HepG2 (cell line): ENCODE measurements around the gene MEIS1. TPM values are rescaled to one million over a fixed set of nuclear protein-coding genes. Genes with fewer than 3 reads are reported as not detected.

Source experiments
- ATAC-seq: fragments of 200-7000 bp; cut with Tn5 transposase; 3 replicates; pipeline ENCODE4 v1.9.1; 2020; ENCODE audit warnings: mild to moderate bottlenecking, moderate library complexity
- BruUV-seq: library from RNA; stranded (reverse); fragments of 400-500 nt; replicated peaks from 2 replicates; lab custom pipeline; 2021; lab: Mats Ljungman, UMichigan
- CTCF ChIA-PET: fragments of 300-600 bp; formaldehyde crosslinking; extraction: SDS; loops from one replicate; lab custom pipeline; 2021; ENCODE audit warnings: low total read pairs, inconsistent platforms, low intra/inter-chr PET ratio; lab: Yijun Ruan, JAX
- POLR2A ChIA-PET: fragments of 350-600 bp; sonication (Branson Sonifier 250); formaldehyde crosslinking; loops from one replicate; lab custom pipeline; 2020; ENCODE audit warnings: antibody characterized with exemption, inconsistent platforms; lab: Yijun Ruan, JAX
- DNase-seq: peaks from one replicate; pipeline ENCODE4 v3.0.0-alpha.2; 2015; ENCODE audit warnings: low spot score
- FAIRE-seq: peaks from 3 replicates; lab custom pipeline; 2011; peaks lifted over from hg19 to GRCh38; lab: Jason Lieb, UNC
- H2AFZ ChIP-seq: one replicate; pipeline ENCODE4 v1.6.1; 2011; ENCODE audit warnings: low read length, inconsistent platforms
- H3K27ac ChIP-seq: fragments of 300-600 bp; 3 replicates; pipeline ENCODE4 v1.8.0; 2011; ENCODE audit warnings: mixed run types, mild to moderate bottlenecking, mixed read lengths, low read length, inconsistent platforms; ENCODE audit not compliant: insufficient read depth; ENCODE audit errors: extremely low read length
- H3K27me3 ChIP-seq, 2 experiments: fragments of 200-600 bp in 1 of 2; 2 replicates in 1 of 2; 3 replicates in 1 of 2; pipeline versions ENCODE4 v1.6.0 to v1.8.0; 2011; ENCODE audit warnings: low read length in 2 of 2, mild to moderate bottlenecking in 2 of 2, moderate library complexity in 2 of 2, inconsistent platforms in 1 of 2; ENCODE audit not compliant: insufficient read depth in 2 of 2, control insufficient read depth in 1 of 2
- H3K36me3 ChIP-seq, 2 experiments: fragments of 200-600 bp in 1 of 2; replicated peaks in 1 of 2; 2 replicates in 1 of 2; 3 replicates in 1 of 2; pipeline versions ENCODE4 v1.5.1 to v1.8.0; 2011; ENCODE audit warnings: low read length in 2 of 2, inconsistent platforms in 1 of 2; ENCODE audit not compliant: insufficient read depth in 2 of 2, control insufficient read depth in 1 of 2
- H3K4me1 ChIP-seq: 2 replicates; pipeline ENCODE4 v1.5.1; 2012; ENCODE audit warnings: low read length, inconsistent platforms; ENCODE audit not compliant: insufficient read depth
- H3K4me2 ChIP-seq: 2 replicates; pipeline ENCODE4 v1.6.0; 2011; ENCODE audit warnings: low read depth, low read length, inconsistent platforms
- H3K4me3 ChIP-seq, 3 experiments: fragments of 200-600 bp in 1 of 3; sonication (generic), shearing (Covaris generic) in 1 of 3; replicated peaks in 1 of 3; 2 replicates each; pipeline ENCODE4 v1.5.1; 2011 to 2016; ENCODE audit warnings: low read length in 3 of 3, inconsistent platforms in 2 of 3, low read depth in 2 of 3, mild to moderate bottlenecking in 2 of 3, control low read depth in 1 of 3, mixed read lengths in 1 of 3; ENCODE audit not compliant: insufficient read depth in 1 of 3
- H3K79me2 ChIP-seq: one replicate; pipeline ENCODE4 v1.6.1; 2011; ENCODE audit warnings: low read length, inconsistent platforms; ENCODE audit not compliant: insufficient read depth
- H3K9ac ChIP-seq: 2 replicates; pipeline ENCODE4 v1.6.0; 2011; ENCODE audit warnings: mild to moderate bottlenecking, low read depth, low read length, inconsistent platforms; ENCODE audit not compliant: insufficient read depth
- H3K9me3 ChIP-seq: 2 replicates; pipeline ENCODE4 v1.5.1; 2012; ENCODE audit warnings: mild to moderate bottlenecking, low read length
- H4K20me1 ChIP-seq: 2 replicates; pipeline ENCODE4 v1.6.0; 2011; ENCODE audit warnings: inconsistent platforms, mild to moderate bottlenecking, low read length, moderate library complexity; ENCODE audit not compliant: insufficient read depth
- EEA1 ChIP-seq: sonication (generic); formaldehyde crosslinking; IDR thresholded peaks from 2 replicates; pipeline ENCODE4 v1.5.1; 2020; ENCODE audit warnings: mild to moderate bottlenecking, missing genetic modification reagents, borderline replicate concordance
- FOSL2 ChIP-seq: sonication (generic); formaldehyde crosslinking; IDR thresholded peaks from 2 replicates; pipeline ENCODE4 v1.4.0; 2020; ENCODE audit warnings: missing genetic modification reagents
- HMG20B ChIP-seq: conservative IDR thresholded peaks from 2 replicates; pipeline ENCODE4 v1.6.1; 2016; ENCODE audit warnings: missing genetic modification reagents, missing compliant biosample characterization
- KAT7 ChIP-seq: IDR thresholded peaks from 2 replicates; pipeline ENCODE4 v1.6.1; 2018; ENCODE audit warnings: borderline replicate concordance, missing compliant biosample characterization
- NAIF1 ChIP-seq: sonication (generic); formaldehyde crosslinking; IDR thresholded peaks from 2 replicates; pipeline ENCODE4 v1.5.0; 2020; ENCODE audit warnings: mild to moderate bottlenecking, missing genetic modification reagents, borderline replicate concordance
- SAP130 ChIP-seq: IDR thresholded peaks from 2 replicates; pipeline ENCODE4 v1.6.1; 2016; ENCODE audit warnings: low read depth
- SUZ12 ChIP-seq: fragments of 150-350 bp; IDR thresholded peaks from 2 replicates; pipeline ENCODE4 v1.6.1; 2014; ENCODE audit warnings: low read depth, low read length
- TBP ChIP-seq: sonication (generic); formaldehyde crosslinking; IDR thresholded peaks from 2 replicates; pipeline ENCODE4 v1.5.0; 2020; ENCODE audit warnings: missing genetic modification reagents
- ZNF20 ChIP-seq: sonication (generic); formaldehyde crosslinking; IDR thresholded peaks from 2 replicates; pipeline ENCODE4 v1.4.0; 2020; ENCODE audit warnings: mild to moderate bottlenecking, moderate library complexity, missing genetic modification reagents
- ZNF256 ChIP-seq: sonication (generic); formaldehyde crosslinking; conservative IDR thresholded peaks from 2 replicates; pipeline ENCODE4 v1.4.0; 2020; ENCODE audit warnings: missing genetic modification reagents
- ZNF747 ChIP-seq: sonication (generic); formaldehyde crosslinking; IDR thresholded peaks from 2 replicates; pipeline ENCODE4 v1.8.1; 2023; ENCODE audit warnings: missing genetic modification reagents, mild to moderate bottlenecking, borderline replicate concordance
- WGBS: methylation state at CpG from one replicate; pipeline ENCODE4 v1.1.6; 2017; ENCODE audit warnings: low lambda C conversion rate; 5-methylcytosine and 5-hydroxymethylcytosine counted together
- in situ Hi-C: cut with HindIII; loops from 2 replicates; pipeline ENCODE4 v1.10.0; 2017; ENCODE audit warnings: low pct_unique_long_range_greater_than_20kb; ENCODE audit not compliant: extremely low pct_ligation_motif_present
- intact Hi-C: fragments of 100-400 bp; cut with micrococcal nuclease; formaldehyde crosslinking; loops from one replicate; pipeline ENCODE4 v1.10.0; 2022; ENCODE audit not compliant: unreplicated experiment
- polyA plus RNA-seq, 8 experiments: library from polyadenylated mRNA; depleted of rRNA in 3 of 8; stranded (reverse) in 7 of 8; unstranded in 1 of 8; fragments of >200 nt; fragmentation: Illumina TruSeq in 4 of 8; extraction: Trizol in 4 of 8; gene quantifications; 2 replicates each; pipeline versions ENCODE4 v1.2.1 to v1.2.3, GENCODE V29; 2011 to 2016; ENCODE audit warnings: low read depth in 4 of 8, missing spikeins in 1 of 8, mixed read lengths in 1 of 8; ENCODE audit not compliant: insufficient read depth in 1 of 8
- total RNA-seq, 5 experiments: library from RNA; depleted of rRNA; stranded (reverse); fragments of >200 nt; fragmentation: Illumina TruSeq; extraction: Trizol; gene quantifications; 2 replicates each; pipeline ENCODE4 v1.2.3, GENCODE V29; 2016; ENCODE audit warnings: low read depth in 1 of 5
- TF ChIP-seq, protein P1 (sequence below): sonication (generic); formaldehyde crosslinking; IDR thresholded peaks from 2 replicates; pipeline ENCODE4 v1.8.1; 2023; ENCODE audit warnings: mild to moderate bottlenecking, missing genetic modification reagents
- TF ChIP-seq, protein P2 (sequence below): sonication (generic); formaldehyde crosslinking; IDR thresholded peaks from 2 replicates; pipeline ENCODE4 v1.8.0; 2022; ENCODE audit warnings: missing genetic modification reagents, mild to moderate bottlenecking, moderate library complexity, borderline replicate concordance
- TF ChIP-seq, protein P3 (sequence below): sonication (generic); formaldehyde crosslinking; conservative IDR thresholded peaks from 2 replicates; pipeline ENCODE4 v1.8.1; 2023; ENCODE audit warnings: missing genetic modification reagents
- TF ChIP-seq, protein P4 (sequence below): IDR thresholded peaks from 2 replicates; pipeline ENCODE4 v1.6.1; 2016; ENCODE audit warnings: low read depth, borderline replicate concordance
- TF ChIP-seq, protein P5 (sequence below): sonication (generic); formaldehyde crosslinking; IDR thresholded peaks from 2 replicates; pipeline ENCODE4 v1.4.0; 2020; ENCODE audit warnings: low read depth, mild to moderate bottlenecking, missing genetic modification reagents
- TF ChIP-seq, protein P6 (sequence below): sonication (generic); formaldehyde crosslinking; IDR thresholded peaks from 2 replicates; pipeline ENCODE4 v1.5.0; 2020; ENCODE audit warnings: missing genetic modification reagents
- TF ChIP-seq, protein P7 (sequence below): IDR thresholded peaks from 2 replicates; pipeline ENCODE4 v1.6.1; 2012; ENCODE audit warnings: inconsistent platforms

Gene MEIS1
- total and polyA plus RNA-seq, 2 of the 13 experiments (the other 11 are each of a cell fraction or from before 2014, with no cell fraction given): 3.8 to 6.0 TPM

DNA sequence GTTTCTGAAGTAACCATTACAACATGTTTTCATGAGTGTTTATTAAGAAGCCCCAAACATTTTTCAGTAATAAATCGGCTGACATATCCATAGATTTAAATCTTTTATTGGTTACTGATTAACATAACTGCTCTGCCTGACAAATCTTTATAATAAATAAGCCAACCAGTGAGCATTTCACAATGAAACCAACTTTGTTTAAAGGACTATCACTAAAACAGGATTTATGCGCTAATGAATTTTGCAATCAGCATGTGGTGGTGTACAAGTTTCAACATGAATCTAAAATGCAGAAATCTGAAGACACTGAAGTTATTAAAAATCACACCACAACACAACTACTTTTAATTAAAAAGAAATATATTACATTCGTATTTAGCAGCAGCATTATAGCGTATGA is 166.7 kb downstream of the MEIS1 start:
- in situ Hi-C loops: no loop called here
- no peak overlapping the region for H3K4me2 ChIP-seq
- WGBS: 29% methylated on average over 4 of the region's 4 CpGs

More for the DNA sequence above, 166.7 kb downstream of the MEIS1 start:
- H3K4me1 ChIP-seq: no peaks in the 10 kb centered on the region
- no peak for FAIRE-seq
- POLR2A ChIA-PET: no interaction called here
- no peaks in the 10 kb centered on the region; a peak in 1 of 5 replicates for H3K27me3 ChIP-seq
- H4K20me1 ChIP-seq: no peaks in the 10 kb centered on the region
- H3K9me3 ChIP-seq: no peaks in the 10 kb centered on the region
- H3K79me2 ChIP-seq: no peaks in the 10 kb centered on the region
- no peak overlapping the region for H3K27ac ChIP-seq
- TF ChIP-seq, protein P1, sequence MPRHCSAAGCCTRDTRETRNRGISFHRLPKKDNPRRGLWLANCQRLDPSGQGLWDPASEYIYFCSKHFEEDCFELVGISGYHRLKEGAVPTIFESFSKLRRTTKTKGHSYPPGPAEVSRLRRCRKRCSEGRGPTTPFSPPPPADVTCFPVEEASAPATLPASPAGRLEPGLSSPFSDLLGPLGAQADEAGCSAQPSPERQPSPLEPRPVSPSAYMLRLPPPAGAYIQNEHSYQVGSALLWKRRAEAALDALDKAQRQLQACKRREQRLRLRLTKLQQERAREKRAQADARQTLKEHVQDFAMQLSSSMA (CRISPR knock-in tag): no peak
- TF ChIP-seq NAIF1 (CRISPR knock-in tag): no peak
- TF ChIP-seq SUZ12: no peak
- no peak for TF ChIP-seq SAP130 (CRISPR knock-in tag)
- TF ChIP-seq, protein P2, sequence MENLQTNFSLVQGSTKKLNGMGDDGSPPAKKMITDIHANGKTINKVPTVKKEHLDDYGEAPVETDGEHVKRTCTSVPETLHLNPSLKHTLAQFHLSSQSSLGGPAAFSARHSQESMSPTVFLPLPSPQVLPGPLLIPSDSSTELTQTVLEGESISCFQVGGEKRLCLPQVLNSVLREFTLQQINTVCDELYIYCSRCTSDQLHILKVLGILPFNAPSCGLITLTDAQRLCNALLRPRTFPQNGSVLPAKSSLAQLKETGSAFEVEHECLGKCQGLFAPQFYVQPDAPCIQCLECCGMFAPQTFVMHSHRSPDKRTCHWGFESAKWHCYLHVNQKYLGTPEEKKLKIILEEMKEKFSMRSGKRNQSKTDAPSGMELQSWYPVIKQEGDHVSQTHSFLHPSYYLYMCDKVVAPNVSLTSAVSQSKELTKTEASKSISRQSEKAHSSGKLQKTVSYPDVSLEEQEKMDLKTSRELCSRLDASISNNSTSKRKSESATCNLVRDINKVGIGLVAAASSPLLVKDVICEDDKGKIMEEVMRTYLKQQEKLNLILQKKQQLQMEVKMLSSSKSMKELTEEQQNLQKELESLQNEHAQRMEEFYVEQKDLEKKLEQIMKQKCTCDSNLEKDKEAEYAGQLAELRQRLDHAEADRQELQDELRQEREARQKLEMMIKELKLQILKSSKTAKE (CRISPR knock-in tag): no peak
- TF ChIP-seq TBP (CRISPR knock-in tag): no peak
- no peak for TF ChIP-seq ZNF20 (CRISPR knock-in tag)
- TF ChIP-seq, protein P3, sequence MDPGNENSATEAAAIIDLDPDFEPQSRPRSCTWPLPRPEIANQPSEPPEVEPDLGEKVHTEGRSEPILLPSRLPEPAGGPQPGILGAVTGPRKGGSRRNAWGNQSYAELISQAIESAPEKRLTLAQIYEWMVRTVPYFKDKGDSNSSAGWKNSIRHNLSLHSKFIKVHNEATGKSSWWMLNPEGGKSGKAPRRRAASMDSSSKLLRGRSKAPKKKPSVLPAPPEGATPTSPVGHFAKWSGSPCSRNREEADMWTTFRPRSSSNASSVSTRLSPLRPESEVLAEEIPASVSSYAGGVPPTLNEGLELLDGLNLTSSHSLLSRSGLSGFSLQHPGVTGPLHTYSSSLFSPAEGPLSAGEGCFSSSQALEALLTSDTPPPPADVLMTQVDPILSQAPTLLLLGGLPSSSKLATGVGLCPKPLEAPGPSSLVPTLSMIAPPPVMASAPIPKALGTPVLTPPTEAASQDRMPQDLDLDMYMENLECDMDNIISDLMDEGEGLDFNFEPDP (CRISPR knock-in tag): no peak
- TF ChIP-seq HMG20B (CRISPR knock-in tag): no peak
- TF ChIP-seq ZNF747: no peak
- no peak for TF ChIP-seq ZNF256 (CRISPR knock-in tag)
- TF ChIP-seq, protein P4, sequence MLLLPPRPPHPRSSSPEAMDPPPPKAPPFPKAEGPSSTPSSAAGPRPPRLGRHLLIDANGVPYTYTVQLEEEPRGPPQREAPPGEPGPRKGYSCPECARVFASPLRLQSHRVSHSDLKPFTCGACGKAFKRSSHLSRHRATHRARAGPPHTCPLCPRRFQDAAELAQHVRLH (CRISPR knock-in tag): no peak
- TF ChIP-seq, protein P5, sequence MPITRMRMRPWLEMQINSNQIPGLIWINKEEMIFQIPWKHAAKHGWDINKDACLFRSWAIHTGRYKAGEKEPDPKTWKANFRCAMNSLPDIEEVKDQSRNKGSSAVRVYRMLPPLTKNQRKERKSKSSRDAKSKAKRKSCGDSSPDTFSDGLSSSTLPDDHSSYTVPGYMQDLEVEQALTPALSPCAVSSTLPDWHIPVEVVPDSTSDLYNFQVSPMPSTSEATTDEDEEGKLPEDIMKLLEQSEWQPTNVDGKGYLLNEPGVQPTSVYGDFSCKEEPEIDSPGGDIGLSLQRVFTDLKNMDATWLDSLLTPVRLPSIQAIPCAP (CRISPR knock-in tag): no peak
- TF ChIP-seq FOSL2 (CRISPR knock-in tag): no peak
- TF ChIP-seq, protein P6, sequence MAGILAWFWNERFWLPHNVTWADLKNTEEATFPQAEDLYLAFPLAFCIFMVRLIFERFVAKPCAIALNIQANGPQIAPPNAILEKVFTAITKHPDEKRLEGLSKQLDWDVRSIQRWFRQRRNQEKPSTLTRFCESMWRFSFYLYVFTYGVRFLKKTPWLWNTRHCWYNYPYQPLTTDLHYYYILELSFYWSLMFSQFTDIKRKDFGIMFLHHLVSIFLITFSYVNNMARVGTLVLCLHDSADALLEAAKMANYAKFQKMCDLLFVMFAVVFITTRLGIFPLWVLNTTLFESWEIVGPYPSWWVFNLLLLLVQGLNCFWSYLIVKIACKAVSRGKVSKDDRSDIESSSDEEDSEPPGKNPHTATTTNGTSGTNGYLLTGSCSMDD (CRISPR knock-in tag): no peak
- TF ChIP-seq, protein P7, sequence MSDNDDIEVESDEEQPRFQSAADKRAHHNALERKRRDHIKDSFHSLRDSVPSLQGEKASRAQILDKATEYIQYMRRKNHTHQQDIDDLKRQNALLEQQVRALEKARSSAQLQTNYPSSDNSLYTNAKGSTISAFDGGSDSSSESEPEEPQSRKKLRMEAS: no peak
- TF ChIP-seq EEA1 (CRISPR knock-in tag): no peak
- no peak for TF ChIP-seq KAT7 (CRISPR knock-in tag)
- TF ChIP-seq, all 625 proteins: peak for 0
- no TSS peak for BruUV-seq
- ATAC-seq (no peak), DNase-seq (no peak)
- Histone ChIP-seq H3K36me3 (no peaks in the 10 kb centered on the region), H3K4me3 (no peak overlapping the region), H2AFZ (no peak overlapping the region), H3K9ac (no peak overlapping the region)
- intact Hi-C loops: no loop called here
- CTCF ChIA-PET: no interaction called here
